Cardiac muscle cell (in vitro differentiated cells and primary cell): ENCODE data around the gene EEF2KMT. TPM values are rescaled to one million over a fixed set of nuclear protein-coding genes. Genes with fewer than 3 reads are reported as not detected.
"Not testable (repeated sequence)": the region's sequence is repeated elsewhere in the genome, so short reads cannot be mapped to it uniquely, and the experiment has no call there.

Experiments
- DNase-seq, 2 donors: peaks; one replicate each; pipeline versions ENCODE4 v3.0.0 to v3.0.0-alpha.2; 2010 to 2017; ENCODE audit warnings: low read depth in 1 of 2, low spot score in 1 of 2
- H3K27ac ChIP-seq: fragments of 200-600 bp; sonication (generic); 2 replicates; pipeline ENCODE4 v1.5.1; 2016
- H3K27me3 ChIP-seq: fragments of 200-600 bp; sonication (generic); 2 replicates; pipeline ENCODE4 v1.6.0; 2016; ENCODE audit warnings: control low read depth
- H3K36me3 ChIP-seq: fragments of 200-600 bp; sonication (generic); 2 replicates; pipeline ENCODE4 v1.5.1; 2016; ENCODE audit warnings: control low read depth
- H3K4me1 ChIP-seq: fragments of 200-600 bp; sonication (generic); 2 replicates; pipeline ENCODE4 v1.8.1; 2017; ENCODE audit warnings: low read depth, mild to moderate bottlenecking, mixed run types
- H3K4me3 ChIP-seq: fragments of 200-600 bp; sonication (generic); 2 replicates; pipeline ENCODE4 v1.5.1; 2016; ENCODE audit warnings: mild to moderate bottlenecking
- H3K9me3 ChIP-seq: fragments of 200-600 bp; sonication (generic); 2 replicates; pipeline ENCODE4 v1.5.1; 2017; ENCODE audit warnings: low read depth, mild to moderate bottlenecking, control low read depth
- CTCF ChIP-seq: IDR thresholded peaks from 2 replicates; pipeline ENCODE4 v1.5.1; 2012; ENCODE audit warnings: low read depth, mild to moderate bottlenecking, low read length
- polyA plus RNA-seq: library from polyadenylated mRNA; unstranded; fragments of >200 nt; fragmentation: Nextera tagmentation; extraction: Ambion mirVana; gene quantifications from 2 replicates; pipeline ENCODE4 v1.2.1, GENCODE V29; 2016
- total RNA-seq: library from RNA; depleted of rRNA; stranded (reverse); fragments of >200 nt; gene quantifications from 2 replicates; pipeline ENCODE4 v1.2.3, GENCODE V29; 2016

Gene EEF2KMT
- total and polyA plus RNA-seq, 2 experiments from 2014 or later, result 9.6 to 23.2 TPM

GRCh38 chr16:5089911-5090555 lies 7.6 kb downstream of the EEF2KMT start:
- H3K4me3 ChIP-seq, H3K27ac ChIP-seq, H3K9me3 ChIP-seq, H3K27me3 ChIP-seq, DNase-seq, H3K4me1 ChIP-seq, H3K36me3 ChIP-seq: not testable (repeated sequence)

- not testable (repeated sequence) for H3K27ac ChIP-seq, H3K27me3 ChIP-seq, H3K36me3 ChIP-seq, H3K9me3 ChIP-seq, H3K4me3 ChIP-seq, H3K4me1 ChIP-seq, DNase-seq
These were observed 8.7 kb downstream of the EEF2KMT start for GRCh38 chr16:5088936-5089335.

- H3K9me3 ChIP-seq, H3K36me3 ChIP-seq, H3K27ac ChIP-seq, DNase-seq, H3K4me1 ChIP-seq, H3K27me3 ChIP-seq, H3K4me3 ChIP-seq: not testable (repeated sequence)
These were observed 9.4 kb downstream of the EEF2KMT start for GRCh38 chr16:5088086-5088790.

GRCh38 chr16:5085716-5086115 lies 11.9 kb downstream of the EEF2KMT start:
- H3K27me3 ChIP-seq, DNase-seq, H3K9me3 ChIP-seq, H3K27ac ChIP-seq, H3K36me3 ChIP-seq, H3K4me3 ChIP-seq, H3K4me1 ChIP-seq: not testable (repeated sequence)

- not testable (repeated sequence) for H3K27me3 ChIP-seq, H3K27ac ChIP-seq, H3K4me3 ChIP-seq, H3K4me1 ChIP-seq, H3K36me3 ChIP-seq, H3K9me3 ChIP-seq
- TF ChIP-seq CTCF, result peak; percentile 64
- peak; percentile 47 to 61 for DNase-seq
These were observed 12.8 kb downstream of the EEF2KMT start for GRCh38 chr16:5084802-5085201.

- not testable (repeated sequence) for H3K36me3 ChIP-seq, H3K27ac ChIP-seq, H3K27me3 ChIP-seq, H3K4me1 ChIP-seq, H3K4me3 ChIP-seq, DNase-seq, H3K9me3 ChIP-seq
These were observed 13.4 kb downstream of the EEF2KMT start for GRCh38 chr16:5084099-5084731.

- H3K27me3 ChIP-seq, H3K4me1 ChIP-seq, H3K9me3 ChIP-seq: not testable (repeated sequence)
These were observed 13.9 kb downstream of the EEF2KMT start for GRCh38 chr16:5083646-5084045.

GRCh38 chr16:5080996-5081395 lies 16.6 kb downstream of the EEF2KMT start:
- not testable (repeated sequence) for H3K4me3 ChIP-seq, H3K27me3 ChIP-seq, H3K4me1 ChIP-seq, H3K27ac ChIP-seq, H3K9me3 ChIP-seq, DNase-seq, H3K36me3 ChIP-seq

More at GRCh38 chr16:5083646-5084045, 13.9 kb downstream of the EEF2KMT start:
- H3K4me3 ChIP-seq, H3K27ac ChIP-seq, DNase-seq, H3K36me3 ChIP-seq: not testable (repeated sequence)

GRCh38 chr16:5080461-5080860 lies 17.1 kb downstream of the EEF2KMT start:
- H3K36me3 ChIP-seq, H3K27me3 ChIP-seq, H3K4me3 ChIP-seq, H3K4me1 ChIP-seq, H3K27ac ChIP-seq, H3K9me3 ChIP-seq, DNase-seq: not testable (repeated sequence)
